ENCODE measurements around the gene TAGLN3.

The TAGLN3 gene

GRCh38 chr3:111976254-111976653 is 22.5 kb upstream of the TAGLN3 start:
- DNase-seq (ENCODE audit: low read depth in 1 of 2, low spot score in 1 of 2): no peak

- DNase-seq (ENCODE audit: low read depth in 1 of 2, low spot score in 1 of 2): peak; percentile 91 to 92
These were observed 19.9 kb upstream of the TAGLN3 start, which contains the start of gene ABHD10 for GRCh38 chr3:111978583-111979433. Gene ABHD10, plus strand, starts transcription at chr3:111979026. Its CDS starts 36 bp downstream, at chr3:111979062.

GRCh38 chr3:111979434-111980038 is 19.2 kb upstream of the TAGLN3 start:
- no peak for DNase-seq (ENCODE audit: low read depth in 1 of 2, low spot score in 1 of 2)

GRCh38 chr3:111980716-111981456 is 17.8 kb upstream of the TAGLN3 start:
- peak in 1 of 2 donors; percentile 27 for DNase-seq (ENCODE audit: low read depth in 1 of 2, low spot score in 1 of 2)

- DNase-seq (ENCODE audit: low read depth in 1 of 2, low spot score in 1 of 2): no peak
These were observed 17.3 kb upstream of the TAGLN3 start for GRCh38 chr3:111981457-111981763.

- DNase-seq (ENCODE audit: low read depth in 1 of 2, low spot score in 1 of 2): no peak
These were observed 14.0 kb upstream of the TAGLN3 start for GRCh38 chr3:111984636-111985298.

GRCh38 chr3:111986800-111987199 is 11.9 kb upstream of the TAGLN3 start:
- DNase-seq (ENCODE audit: low read depth in 1 of 2, low spot score in 1 of 2): no peak

GRCh38 chr3:111989061-111989678 is 9.6 kb upstream of the TAGLN3 start:
- DNase-seq (ENCODE audit: low read depth in 1 of 2, low spot score in 1 of 2): no peak

- no peak for DNase-seq (ENCODE audit: low read depth in 1 of 2, low spot score in 1 of 2)
These were observed 5.7 kb upstream of the TAGLN3 start for GRCh38 chr3:111993038-111993437.

- no peak for DNase-seq (ENCODE audit: low read depth in 1 of 2, low spot score in 1 of 2)
These were observed 982 bp downstream of the TAGLN3 start for GRCh38 chr3:111999484-112000324.

- no peak for DNase-seq (ENCODE audit: low read depth in 1 of 2, low spot score in 1 of 2)
These were observed 1.6 kb downstream of the TAGLN3 start for GRCh38 chr3:112000367-112000771.

GRCh38 chr3:112000966-112001365 is 2.2 kb downstream of the TAGLN3 start:
- no peak for DNase-seq (ENCODE audit: low read depth in 1 of 2, low spot score in 1 of 2)

GRCh38 chr3:112001526-112001925 is 2.8 kb downstream of the TAGLN3 start:
- DNase-seq (ENCODE audit: low read depth in 1 of 2, low spot score in 1 of 2): no peak

- peak in 1 of 2 donors; percentile 23 for DNase-seq (ENCODE audit: low read depth in 1 of 2, low spot score in 1 of 2)
These were observed 3.6 kb downstream of the TAGLN3 start for GRCh38 chr3:112002096-112002971.

GRCh38 chr3:112003321-112004080 is 4.8 kb downstream of the TAGLN3 start:
- no peak for DNase-seq (ENCODE audit: low read depth in 1 of 2, low spot score in 1 of 2)

GRCh38 chr3:112004187-112004586 is 5.5 kb downstream of the TAGLN3 start:
- no peak for DNase-seq (ENCODE audit: low read depth in 1 of 2, low spot score in 1 of 2)

GRCh38 chr3:112004669-112005068 is 5.9 kb downstream of the TAGLN3 start:
- DNase-seq (ENCODE audit: low read depth in 1 of 2, low spot score in 1 of 2): no peak

GRCh38 chr3:112005091-112005672 is 6.5 kb downstream of the TAGLN3 start:
- no peak for DNase-seq (ENCODE audit: low read depth in 1 of 2, low spot score in 1 of 2)

All from activated T-helper 1 cell treated with anti-CD3 and anti-CD28 coated beads, Interleukin-2, amount 50 U/mL, for 16 hours (primary cell).